Stomach (tissue), 4 donors: ENCODE measurements around the gene ABLIM2.

Experiments used
- EP300 ChIP-seq: sonication (generic); formaldehyde crosslinking; IDR thresholded peaks from one replicate; pipeline ENCODE4 v1.6.1; 2017; ENCODE audit warnings: antibody characterized with exemption
- POLR2A ChIP-seq, 4 donors: fragments of 450-650 bp; IDR thresholded peaks; one replicate each; pipeline ENCODE4 v1.6.1; 2016; ENCODE audit warnings: antibody characterized with exemption in 4 of 4, control low read depth in 2 of 4, mild to moderate bottlenecking in 1 of 4, moderate library complexity in 1 of 4
- POLR2AphosphoS5 ChIP-seq, 3 donors: sonication (generic); formaldehyde crosslinking; IDR thresholded peaks; one replicate each; pipeline ENCODE4 v1.6.1; 2016; ENCODE audit warnings: antibody characterized with exemption in 3 of 3
- TF ChIP-seq, protein P1 (sequence below), 7 experiments: fragments of 450-650 bp in 4 of 7; fragments of 200-600 bp in 3 of 7; sonication (generic) in 3 of 7; IDR thresholded peaks; one replicate each; pipeline ENCODE4 v1.5.1; 2016 to 2019; ENCODE audit warnings: antibody characterized with exemption in 7 of 7, control low read depth in 2 of 7, mild to moderate bottlenecking in 1 of 7

- TF ChIP-seq POLR2AphosphoS5 (IDR thresholded peaks at IDR 0.05) = no peak
- TF ChIP-seq POLR2A (IDR thresholded peaks at IDR 0.05) = no peak
- TF ChIP-seq, protein P1, sequence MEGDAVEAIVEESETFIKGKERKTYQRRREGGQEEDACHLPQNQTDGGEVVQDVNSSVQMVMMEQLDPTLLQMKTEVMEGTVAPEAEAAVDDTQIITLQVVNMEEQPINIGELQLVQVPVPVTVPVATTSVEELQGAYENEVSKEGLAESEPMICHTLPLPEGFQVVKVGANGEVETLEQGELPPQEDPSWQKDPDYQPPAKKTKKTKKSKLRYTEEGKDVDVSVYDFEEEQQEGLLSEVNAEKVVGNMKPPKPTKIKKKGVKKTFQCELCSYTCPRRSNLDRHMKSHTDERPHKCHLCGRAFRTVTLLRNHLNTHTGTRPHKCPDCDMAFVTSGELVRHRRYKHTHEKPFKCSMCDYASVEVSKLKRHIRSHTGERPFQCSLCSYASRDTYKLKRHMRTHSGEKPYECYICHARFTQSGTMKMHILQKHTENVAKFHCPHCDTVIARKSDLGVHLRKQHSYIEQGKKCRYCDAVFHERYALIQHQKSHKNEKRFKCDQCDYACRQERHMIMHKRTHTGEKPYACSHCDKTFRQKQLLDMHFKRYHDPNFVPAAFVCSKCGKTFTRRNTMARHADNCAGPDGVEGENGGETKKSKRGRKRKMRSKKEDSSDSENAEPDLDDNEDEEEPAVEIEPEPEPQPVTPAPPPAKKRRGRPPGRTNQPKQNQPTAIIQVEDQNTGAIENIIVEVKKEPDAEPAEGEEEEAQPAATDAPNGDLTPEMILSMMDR (IDR thresholded peaks at IDR 0.05) = no peak
- TF ChIP-seq EP300 = no peak
Observed at GRCh38 chr4:8090744-8091301, 67.8 kb downstream of the ABLIM2 start.
